ENCODE measurements around the gene CPLANE1.

Gene CPLANE1

DNA sequence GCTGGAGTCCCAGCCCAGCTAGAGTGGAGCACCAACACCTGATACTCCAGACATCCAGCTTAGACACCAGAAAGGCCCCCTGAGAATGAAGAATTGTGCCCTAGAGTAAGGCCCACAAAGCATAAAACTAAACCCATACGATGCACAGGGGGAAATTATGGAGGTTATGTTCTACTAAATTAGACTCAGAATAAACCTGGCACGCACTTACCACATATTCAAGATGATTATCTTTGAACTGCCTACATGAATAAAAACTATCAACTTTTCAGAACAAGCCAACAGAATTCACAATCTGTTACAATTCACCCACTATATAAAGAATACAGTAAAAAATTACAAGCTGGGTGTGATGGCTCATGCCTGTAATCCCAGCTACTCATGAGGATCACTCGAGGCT lies 168.5 kb downstream of the CPLANE1 start:
- in situ Hi-C loops (cut with HindIII; ENCODE audit: low sequenced_read_pairs), result no loop called here
- H3K4me3 ChIP-seq (ENCODE audit: low read depth, low read length), result no peak overlapping the region
- TF ChIP-seq, protein P1, sequence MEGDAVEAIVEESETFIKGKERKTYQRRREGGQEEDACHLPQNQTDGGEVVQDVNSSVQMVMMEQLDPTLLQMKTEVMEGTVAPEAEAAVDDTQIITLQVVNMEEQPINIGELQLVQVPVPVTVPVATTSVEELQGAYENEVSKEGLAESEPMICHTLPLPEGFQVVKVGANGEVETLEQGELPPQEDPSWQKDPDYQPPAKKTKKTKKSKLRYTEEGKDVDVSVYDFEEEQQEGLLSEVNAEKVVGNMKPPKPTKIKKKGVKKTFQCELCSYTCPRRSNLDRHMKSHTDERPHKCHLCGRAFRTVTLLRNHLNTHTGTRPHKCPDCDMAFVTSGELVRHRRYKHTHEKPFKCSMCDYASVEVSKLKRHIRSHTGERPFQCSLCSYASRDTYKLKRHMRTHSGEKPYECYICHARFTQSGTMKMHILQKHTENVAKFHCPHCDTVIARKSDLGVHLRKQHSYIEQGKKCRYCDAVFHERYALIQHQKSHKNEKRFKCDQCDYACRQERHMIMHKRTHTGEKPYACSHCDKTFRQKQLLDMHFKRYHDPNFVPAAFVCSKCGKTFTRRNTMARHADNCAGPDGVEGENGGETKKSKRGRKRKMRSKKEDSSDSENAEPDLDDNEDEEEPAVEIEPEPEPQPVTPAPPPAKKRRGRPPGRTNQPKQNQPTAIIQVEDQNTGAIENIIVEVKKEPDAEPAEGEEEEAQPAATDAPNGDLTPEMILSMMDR (IDR thresholded peaks at IDR 0.05; ENCODE audit: low read depth, low read length, missing control alignments), result no peak
- DNase-seq (ENCODE audit: low read depth), result no peak

DNA sequence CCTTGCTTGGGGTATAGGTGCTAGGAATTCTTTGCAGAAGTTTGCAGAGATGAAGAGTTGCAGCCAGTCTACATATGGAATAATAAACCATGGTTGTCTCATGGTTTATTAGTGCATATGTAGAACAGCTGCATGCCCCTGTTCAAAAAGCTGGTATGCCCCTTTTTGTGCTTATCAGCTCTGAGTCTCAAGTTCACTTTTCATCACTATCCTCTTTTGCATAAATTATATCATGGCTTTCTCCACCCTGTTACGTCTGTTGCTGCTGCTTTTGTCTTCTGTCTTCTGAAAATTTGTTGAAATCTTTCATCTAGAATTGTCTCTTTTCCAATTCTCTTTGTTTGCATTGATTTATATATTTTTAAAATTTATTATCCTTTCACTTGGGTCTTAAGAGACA lies 172.0 kb downstream of the CPLANE1 start:
- no peak overlapping the region for H3K4me3 ChIP-seq (ENCODE audit: low read depth, low read length)
- no peak for DNase-seq (ENCODE audit: low read depth)
- TF ChIP-seq, protein P1 (IDR thresholded peaks at IDR 0.05; ENCODE audit: low read depth, low read length, missing control alignments), result no peak
- in situ Hi-C loops (cut with HindIII; ENCODE audit: low sequenced_read_pairs), result no loop called here

DNA sequence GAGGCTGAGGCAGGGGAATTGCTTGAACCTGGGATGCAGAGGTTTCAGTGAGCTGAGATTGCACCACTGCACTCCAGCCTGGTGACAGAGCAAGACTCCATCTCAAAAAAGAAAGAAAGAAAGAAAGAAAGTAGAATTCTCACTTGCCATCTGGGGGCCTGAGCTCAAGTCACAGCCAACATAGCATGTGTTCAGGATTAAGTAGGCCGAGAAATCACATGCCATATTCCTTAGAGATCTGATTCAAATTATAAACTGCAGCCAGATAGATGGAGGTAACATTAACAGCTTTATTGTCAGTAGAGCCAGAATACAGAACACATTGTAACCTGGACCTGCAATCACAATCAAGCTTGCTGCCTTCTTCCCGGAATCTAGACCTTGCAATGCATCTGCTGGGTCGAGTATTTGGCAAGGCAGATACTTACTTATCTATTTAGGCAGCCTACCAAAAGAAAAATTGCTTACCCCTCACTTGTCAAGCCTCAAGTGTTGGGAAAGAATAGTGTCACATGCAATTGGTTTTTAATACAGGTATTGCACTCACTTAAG lies 173.7 kb downstream of the CPLANE1 start:
- TF ChIP-seq, protein P1 (IDR thresholded peaks at IDR 0.05; ENCODE audit: low read depth, low read length, missing control alignments), result no peak
- no peak overlapping the region for H3K4me3 ChIP-seq (ENCODE audit: low read depth, low read length)
- in situ Hi-C loops (cut with HindIII; ENCODE audit: low sequenced_read_pairs), result no loop called here
- no peak for DNase-seq (ENCODE audit: low read depth)

GRCh38 chr5:37071901-37072581 lies 177.1 kb downstream of the CPLANE1 start:
- in situ Hi-C loops (cut with HindIII; ENCODE audit: low sequenced_read_pairs), result no loop called here

DNA sequence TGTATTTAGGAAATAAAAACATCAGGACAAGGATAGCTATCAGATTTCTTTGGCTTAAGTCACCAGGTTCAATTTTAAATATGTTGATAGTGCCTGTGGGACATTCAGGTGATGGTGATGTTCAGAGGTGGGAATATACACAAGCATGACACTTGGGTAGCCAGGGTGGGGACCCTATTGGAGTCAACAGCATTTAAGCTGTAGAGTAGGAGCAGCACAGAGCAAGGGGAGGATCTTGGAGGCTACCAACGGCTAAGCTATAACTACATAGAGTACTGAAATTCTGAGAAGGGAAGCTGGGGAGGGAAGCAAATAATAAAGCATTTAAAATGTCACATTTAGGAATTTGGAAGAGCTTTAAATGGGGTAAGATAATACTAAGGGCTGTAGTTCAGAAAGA lies 177.7 kb downstream of the CPLANE1 start:
- no peak for DNase-seq (ENCODE audit: low read depth)
- no peak overlapping the region for H3K4me3 ChIP-seq (ENCODE audit: low read depth, low read length)
- in situ Hi-C loops (cut with HindIII; ENCODE audit: low sequenced_read_pairs), result no loop called here
- TF ChIP-seq, protein P1 (IDR thresholded peaks at IDR 0.05; ENCODE audit: low read depth, low read length, missing control alignments), result no peak

More at GRCh38 chr5:37071901-37072581, 177.1 kb downstream of the CPLANE1 start:
- peak; percentile 22 for DNase-seq (ENCODE audit: low read depth)
- no peak overlapping the region for H3K4me3 ChIP-seq (ENCODE audit: low read depth, low read length)
- TF ChIP-seq, protein P1 (IDR thresholded peaks at IDR 0.05; ENCODE audit: low read depth, low read length, missing control alignments), result no peak

DNA sequence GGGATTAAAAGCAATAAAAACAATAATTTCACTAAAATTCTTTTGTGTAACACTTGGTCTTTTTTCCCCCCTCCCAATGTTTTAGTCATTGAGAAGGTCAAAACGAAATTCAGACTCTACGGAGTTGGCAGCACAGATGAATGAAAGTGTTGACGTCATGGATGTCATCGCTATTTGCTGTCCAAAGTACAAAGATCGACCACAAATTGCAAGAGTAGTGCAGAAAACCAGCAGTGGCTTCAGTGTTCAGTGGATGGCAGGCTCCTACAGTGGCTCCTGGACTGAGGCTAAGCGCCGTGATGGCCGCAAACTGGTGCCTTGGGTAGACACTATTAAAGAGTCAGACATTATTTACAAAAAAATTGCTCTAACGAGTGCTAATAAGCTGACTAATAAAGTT lies 184.7 kb downstream of the CPLANE1 start:
- no peak for DNase-seq (ENCODE audit: low read depth)
- no peak overlapping the region for H3K4me3 ChIP-seq (ENCODE audit: low read depth, low read length)
- in situ Hi-C loops (cut with HindIII; ENCODE audit: low sequenced_read_pairs), result no loop called here
- TF ChIP-seq, protein P1 (IDR thresholded peaks at IDR 0.05; ENCODE audit: low read depth, low read length, missing control alignments), result no peak
